Neural progenitor cell (in vitro differentiated cells): ENCODE measurements around the gene AGPAT1. TPM values are rescaled to one million over a fixed set of nuclear protein-coding genes. Genes with fewer than 3 reads are reported as not detected.
A peak's percentile ranks its signal among the peaks of the same experiment; 100 is the strongest.
"Not testable (repeated sequence)": the region's sequence is repeated elsewhere in the genome, so short reads cannot be mapped to it uniquely, and the experiment has no call there.

ENCODE experiments used
- DNase-seq: peaks from one replicate; pipeline ENCODE4 v3.0.0-alpha.2; 2016; ENCODE audit warnings: low spot score
- H2AFZ ChIP-seq: fragments of 200-600 bp; sonication (generic); replicated peaks from 2 replicates; pipeline ENCODE4 v1.6.1; 2016; ENCODE audit warnings: antibody characterized with exemption
- H3F3A ChIP-seq: fragments of 200-600 bp; sonication (generic); 2 replicates; pipeline ENCODE4 v1.6.1; 2016; ENCODE audit warnings: antibody characterized with exemption, low read depth
- H3K27ac ChIP-seq: fragments of 200-600 bp; sonication (generic); 2 replicates; pipeline ENCODE4 v1.5.1; 2016; ENCODE audit warnings: mild to moderate bottlenecking
- H3K27me3 ChIP-seq: fragments of 200-600 bp; sonication (generic); 2 replicates; pipeline ENCODE4 v1.6.1; 2016; ENCODE audit warnings: mild to moderate bottlenecking, moderate library complexity
- H3K36me3 ChIP-seq: fragments of 200-600 bp; sonication (generic); 2 replicates; pipeline ENCODE4 v1.5.1; 2016
- H3K4me1 ChIP-seq: fragments of 200-600 bp; sonication (generic); 2 replicates; pipeline ENCODE4 v1.6.1; 2016; ENCODE audit warnings: mixed run types
- H3K4me2 ChIP-seq: fragments of 200-600 bp; sonication (generic); 2 replicates; pipeline ENCODE4 v1.6.1; 2016
- H3K4me3 ChIP-seq: fragments of 200-600 bp; sonication (generic); 2 replicates; pipeline ENCODE4 v1.5.1; 2016
- H3K79me2 ChIP-seq: fragments of 200-600 bp; sonication (generic); 2 replicates; pipeline ENCODE4 v1.6.1; 2016; ENCODE audit warnings: low read depth
- H3K9ac ChIP-seq: fragments of 200-600 bp; sonication (generic); 2 replicates; pipeline ENCODE4 v1.6.1; 2016
- H3K9me3 ChIP-seq: fragments of 200-600 bp; sonication (generic); 2 replicates; pipeline ENCODE4 v1.5.1; 2016; ENCODE audit warnings: low read depth
- H4K20me1 ChIP-seq: fragments of 200-600 bp; sonication (generic); 2 replicates; pipeline ENCODE4 v1.6.1; 2016; ENCODE audit warnings: low read depth
- H3K27ac Mint-ChIP-seq: 3 replicates; pipeline ENCODE4 v1.8.0; 2021; ENCODE audit warnings: mixed read lengths
- H3K27me3 Mint-ChIP-seq: 2 replicates; pipeline ENCODE4 v1.8.0; 2022; ENCODE audit warnings: low read depth, mild to moderate bottlenecking, inconsistent platforms, moderate library complexity, mixed read lengths; ENCODE audit not compliant: insufficient read depth
- H3K36me3 Mint-ChIP-seq: 3 replicates; pipeline ENCODE4 v1.8.0; 2021; ENCODE audit warnings: mixed read lengths
- H3K4me1 Mint-ChIP-seq: 3 replicates; pipeline ENCODE4 v1.8.0; 2021; ENCODE audit warnings: mixed read lengths
- H3K4me3 Mint-ChIP-seq: 3 replicates; pipeline ENCODE4 v1.8.0; 2021; ENCODE audit warnings: mild to moderate bottlenecking, moderate library complexity, mixed read lengths
- H3K9me3 Mint-ChIP-seq: 3 replicates; pipeline ENCODE4 v1.8.0; 2020; ENCODE audit warnings: mixed read lengths
- EZH2 ChIP-seq: fragments of 200-600 bp; sonication (generic); IDR thresholded peaks from 2 replicates; pipeline ENCODE4 v1.6.1; 2017; ENCODE audit warnings: antibody characterized with exemption, mild to moderate bottlenecking, moderate library complexity
- EZH2phosphoT487 ChIP-seq: fragments of 200-600 bp; sonication (generic); IDR thresholded peaks from 2 replicates; pipeline ENCODE4 v1.6.1; 2017; ENCODE audit warnings: antibody characterized with exemption
- total RNA-seq: library from RNA; depleted of rRNA; stranded (reverse); fragments of >200 nt; gene quantifications from 2 replicates; pipeline ENCODE4 v1.2.3, GENCODE V29; 2015; ENCODE audit warnings: low replicate concordance
- TF ChIP-seq, protein P1 (sequence below): fragments of 200-600 bp; sonication (generic); IDR thresholded peaks from 2 replicates; pipeline ENCODE4 v1.5.1; 2017; ENCODE audit warnings: antibody characterized with exemption, mild to moderate bottlenecking

AGPAT1 gene
- total RNA-seq, 1 donor from 2014 or later, result 46.9 TPM

DNA sequence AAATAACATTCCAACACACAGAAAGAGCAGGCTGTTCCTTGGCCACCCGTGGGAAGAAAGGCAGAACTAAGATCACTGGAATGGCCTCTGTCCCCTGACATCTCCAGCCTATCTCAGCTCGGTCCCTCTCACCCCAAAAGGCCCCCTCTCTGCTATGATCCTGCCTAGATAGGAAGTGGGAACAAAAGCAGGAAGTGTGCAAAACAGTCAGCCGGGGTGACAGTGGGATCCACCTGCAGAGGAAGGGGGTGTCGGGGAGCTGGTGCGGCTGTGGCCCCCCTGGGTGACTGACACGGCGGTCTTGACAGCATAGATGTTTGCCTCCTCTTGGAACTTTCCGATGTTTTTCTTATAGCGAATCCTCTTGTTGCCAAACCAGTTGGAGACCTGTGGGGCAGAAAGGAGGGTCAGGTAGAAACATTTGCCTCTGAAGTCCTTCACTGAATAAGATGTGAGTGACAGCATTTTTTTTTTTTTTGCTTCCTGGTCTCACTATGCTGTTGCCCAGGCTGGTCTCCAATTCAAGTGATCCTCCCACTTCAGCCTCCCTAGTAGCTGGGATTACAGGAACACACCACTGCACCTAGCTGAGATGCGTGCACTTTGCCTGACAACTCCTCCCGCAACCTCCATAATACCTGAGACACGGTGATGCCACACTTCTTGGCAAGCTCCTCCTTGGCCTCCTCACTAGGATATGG is 11.3 kb upstream of the AGPAT1 start:
- Mint-ChIP-seq H3K27ac (no peak overlapping the region), H3K9me3 (no peaks in the 10 kb centered on the region), H3K36me3 (peaks cover 14% of the 10 kb centered on the region), H3K27me3 (peaks cover 10% of the 10 kb centered on the region), H3K4me1 (peaks cover 51% of the 10 kb centered on the region), H3K4me3 (peak overlapping the region; percentile 78)
- no peak overlapping the region for H3K9ac ChIP-seq
- H2AFZ ChIP-seq, result no peak overlapping the region
- H4K20me1 ChIP-seq, result peaks cover 27% of the 10 kb centered on the region
- no peak overlapping the region for H3K4me2 ChIP-seq
- H3K36me3 ChIP-seq, result no peaks in the 10 kb centered on the region
- no peak overlapping the region for H3K27ac ChIP-seq
- peaks cover 11% of the 10 kb centered on the region for H3K4me1 ChIP-seq
- peaks cover 36% of the 10 kb centered on the region for H3K79me2 ChIP-seq
- no peak for DNase-seq
- no peaks in the 10 kb centered on the region for H3K27me3 ChIP-seq
- no peaks in the 10 kb centered on the region for H3K9me3 ChIP-seq
- peaks cover 50% of the 10 kb centered on the region for H3F3A ChIP-seq
- H3K4me3 ChIP-seq, result no peak overlapping the region
- TF ChIP-seq EZH2 (no peak), EZH2phosphoT487 (no peak)
- TF ChIP-seq, protein P1, sequence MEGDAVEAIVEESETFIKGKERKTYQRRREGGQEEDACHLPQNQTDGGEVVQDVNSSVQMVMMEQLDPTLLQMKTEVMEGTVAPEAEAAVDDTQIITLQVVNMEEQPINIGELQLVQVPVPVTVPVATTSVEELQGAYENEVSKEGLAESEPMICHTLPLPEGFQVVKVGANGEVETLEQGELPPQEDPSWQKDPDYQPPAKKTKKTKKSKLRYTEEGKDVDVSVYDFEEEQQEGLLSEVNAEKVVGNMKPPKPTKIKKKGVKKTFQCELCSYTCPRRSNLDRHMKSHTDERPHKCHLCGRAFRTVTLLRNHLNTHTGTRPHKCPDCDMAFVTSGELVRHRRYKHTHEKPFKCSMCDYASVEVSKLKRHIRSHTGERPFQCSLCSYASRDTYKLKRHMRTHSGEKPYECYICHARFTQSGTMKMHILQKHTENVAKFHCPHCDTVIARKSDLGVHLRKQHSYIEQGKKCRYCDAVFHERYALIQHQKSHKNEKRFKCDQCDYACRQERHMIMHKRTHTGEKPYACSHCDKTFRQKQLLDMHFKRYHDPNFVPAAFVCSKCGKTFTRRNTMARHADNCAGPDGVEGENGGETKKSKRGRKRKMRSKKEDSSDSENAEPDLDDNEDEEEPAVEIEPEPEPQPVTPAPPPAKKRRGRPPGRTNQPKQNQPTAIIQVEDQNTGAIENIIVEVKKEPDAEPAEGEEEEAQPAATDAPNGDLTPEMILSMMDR, result no peak

DNA sequence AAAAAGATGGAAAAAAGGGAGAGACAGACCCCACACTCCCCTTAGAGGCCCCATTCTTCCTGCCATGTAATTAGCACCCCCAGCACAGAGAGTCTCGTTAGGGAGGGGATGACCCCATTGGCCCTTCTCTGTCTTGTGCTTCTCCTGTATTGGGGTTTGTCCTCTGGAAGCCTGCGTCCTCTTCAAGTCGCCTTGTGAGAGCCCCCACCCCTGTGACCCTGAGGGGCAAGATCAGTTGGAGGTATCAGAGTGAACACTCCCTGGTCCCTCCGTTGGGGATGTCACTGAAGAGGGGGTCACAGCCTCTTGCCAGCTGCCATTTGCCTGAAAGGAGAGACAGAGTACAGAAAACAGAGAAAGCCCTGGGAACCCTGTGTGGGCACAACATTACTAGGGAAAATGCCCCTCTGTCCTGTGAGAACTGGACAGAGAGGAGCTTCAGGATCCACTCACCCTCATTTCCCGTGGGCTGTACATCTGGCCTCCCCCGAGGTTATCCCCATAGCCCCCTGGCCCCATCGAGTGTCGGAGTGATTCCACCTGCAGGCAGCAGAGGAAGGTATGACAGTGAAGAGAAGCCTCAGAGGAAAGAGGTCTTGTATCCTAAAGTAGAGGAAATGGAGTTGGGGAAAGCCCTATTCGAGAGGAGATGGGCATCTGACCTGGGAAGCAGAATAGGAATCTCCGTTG is 10.4 kb upstream of the AGPAT1 start:
- not testable (repeated sequence) for DNase-seq, H3K9me3 Mint-ChIP-seq

DNA sequence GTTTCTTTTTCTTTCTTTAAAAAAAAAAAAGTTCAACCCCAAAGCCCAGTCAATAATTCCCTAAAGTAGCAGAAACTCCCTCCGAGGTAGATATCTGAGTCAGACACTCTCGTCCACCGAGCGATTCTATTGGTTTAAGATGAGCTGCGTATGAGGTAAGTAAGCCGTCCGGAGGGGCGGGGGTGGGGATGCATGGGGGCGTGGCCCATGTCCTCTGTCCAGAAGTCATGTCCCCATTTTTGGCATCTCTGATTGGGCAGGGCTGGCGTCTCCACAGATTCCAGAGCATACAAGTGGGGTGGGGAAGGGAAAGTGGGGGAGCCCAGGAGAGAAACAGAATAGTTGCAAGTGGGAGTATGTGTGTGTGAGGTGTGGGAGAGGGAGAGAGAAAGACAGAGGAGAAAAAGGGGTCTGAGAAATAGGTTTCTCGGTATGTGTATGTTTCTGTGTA is 9.8 kb upstream of the AGPAT1 start:
- not testable (repeated sequence) for H3K4me1 ChIP-seq, H2AFZ ChIP-seq, H3K27ac ChIP-seq, H3K27ac Mint-ChIP-seq, H3K9ac ChIP-seq, H3K9me3 Mint-ChIP-seq, H3K9me3 ChIP-seq, H3K27me3 ChIP-seq, H3K36me3 ChIP-seq
- H3K4me3 Mint-ChIP-seq, result peak overlapping the region; percentile 42
- peaks cover 27% of the 10 kb centered on the region for H4K20me1 ChIP-seq
- H3K4me3 ChIP-seq, result peak overlapping the region; percentile 25
- H3F3A ChIP-seq, result peaks cover 44% of the 10 kb centered on the region
- DNase-seq, result peak; percentile 86
- H3K4me1 Mint-ChIP-seq, result peaks cover 40% of the 10 kb centered on the region
- peaks cover 16% of the 10 kb centered on the region for H3K36me3 Mint-ChIP-seq
- H3K4me2 ChIP-seq, result peak overlapping the region; percentile 49
- H3K27me3 Mint-ChIP-seq, result peaks cover 12% of the 10 kb centered on the region
- peaks cover 29% of the 10 kb centered on the region for H3K79me2 ChIP-seq

More for the DNA sequence above, 10.4 kb upstream of the AGPAT1 start:
- not testable (repeated sequence) for H3K4me3 ChIP-seq, H3K9ac ChIP-seq, H3K36me3 ChIP-seq, H3K27ac Mint-ChIP-seq, H3K27me3 ChIP-seq, H3K4me1 ChIP-seq, H3K9me3 ChIP-seq, H2AFZ ChIP-seq, H3K27ac ChIP-seq
- Histone ChIP-seq H3K79me2 (peaks cover 35% of the 10 kb centered on the region), H3F3A (peaks cover 50% of the 10 kb centered on the region), H4K20me1 (peaks cover 27% of the 10 kb centered on the region), H3K4me2 (peak overlapping the region; percentile 22)
- peak overlapping the region; percentile 78 for H3K4me3 Mint-ChIP-seq
- H3K27me3 Mint-ChIP-seq, result peaks cover 10% of the 10 kb centered on the region
- peaks cover 44% of the 10 kb centered on the region for H3K4me1 Mint-ChIP-seq
- H3K36me3 Mint-ChIP-seq, result peaks cover 14% of the 10 kb centered on the region

DNA sequence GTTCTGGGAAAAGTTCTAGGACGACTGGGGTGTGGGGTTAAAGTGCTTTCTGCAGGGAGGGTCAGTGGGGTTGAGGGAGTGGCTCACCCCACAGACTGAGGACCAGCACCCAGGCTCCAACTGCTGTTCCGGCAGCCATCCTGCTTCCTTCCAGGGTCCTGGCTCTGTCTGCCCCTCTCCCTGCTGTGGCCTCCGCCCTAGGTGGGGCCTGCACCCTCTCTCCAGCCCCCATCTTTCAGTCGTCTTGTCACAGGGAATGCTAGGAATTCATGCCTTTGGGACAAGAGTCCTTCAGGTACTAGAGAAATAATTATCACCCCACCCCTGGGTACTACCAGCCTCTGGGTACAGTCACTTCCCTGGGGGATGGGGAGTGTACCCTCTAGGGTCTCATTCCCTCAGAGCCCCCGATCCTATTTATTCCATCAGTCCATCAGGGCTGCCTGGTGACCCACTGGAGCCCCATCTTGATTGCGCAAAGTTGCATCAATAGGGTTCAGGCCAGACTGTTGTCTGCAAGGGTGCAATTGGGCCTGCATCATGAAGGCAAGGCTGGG is 8.3 kb upstream of the AGPAT1 start, which contains the start of gene AGER:
Gene AGER (minus strand): TSS at position 170 of the 557 bp plus-strand sequence. CDS start 31 bp downstream, at position 139.
- Mint-ChIP-seq H3K4me1 (peaks cover 42% of the 10 kb centered on the region), H3K9me3 (no peaks in the 10 kb centered on the region), H3K4me3 (peak within 1 kb of the TSS; percentile 52), H3K36me3 (peaks cover 23% of the 10 kb centered on the region), H3K27ac (peak within 1 kb of the TSS; percentile 76), H3K27me3 (peaks cover 13% of the 10 kb centered on the region)
- H4K20me1 ChIP-seq, result peaks cover 27% of the 10 kb centered on the region
- no peaks in the 10 kb centered on the region for H3K27me3 ChIP-seq
- H3F3A ChIP-seq, result peaks cover 39% of the 10 kb centered on the region
- H3K4me1 ChIP-seq, result peaks cover 6% of the 10 kb centered on the region
- H3K27ac ChIP-seq, result peak within 1 kb of the TSS; percentile 37
- no peaks in the 10 kb centered on the region for H3K9me3 ChIP-seq
- no peak within 1 kb of the TSS for H3K4me3 ChIP-seq
- no peak for DNase-seq
- H3K36me3 ChIP-seq, result no peaks in the 10 kb centered on the region
- H2AFZ ChIP-seq, result no peak within 1 kb of the TSS
- H3K9ac ChIP-seq, result no peak within 1 kb of the TSS
- H3K4me2 ChIP-seq, result no peak within 1 kb of the TSS
- TF ChIP-seq EZH2 (no peak), EZH2phosphoT487 (no peak)
- TF ChIP-seq, protein P1, result no peak
- peaks cover 29% of the 10 kb centered on the region for H3K79me2 ChIP-seq
